GM23338 (cell line): ENCODE measurements around the gene SLC43A3. TPM values are rescaled to one million over a fixed set of nuclear protein-coding genes. Genes with fewer than 3 reads are reported as not detected.

Experiments
- polyA plus RNA-seq: library from polyadenylated mRNA; unstranded; fragments of >200 nt; fragmentation: Nextera tagmentation; extraction: Ambion mirVana; gene quantifications from 2 replicates; pipeline ENCODE4 v1.2.1, GENCODE V29; 2016
- small RNA-seq: library from RNA; depleted of rRNA; stranded (forward); fragments of <200 nt; gene quantifications from one replicate; pipeline ENCODE3, GENCODE V24; 2014; ENCODE audit warnings: low replicate concordance
- total RNA-seq: library from RNA; depleted of rRNA; stranded (reverse); fragments of >200 nt; shearing (Covaris generic); gene quantifications from 2 replicates; pipeline ENCODE4 v1.2.3, GENCODE V29; 2014; rRNA removed

The SLC43A3 gene
- total and polyA plus RNA-seq, 2 experiments from 2014 or later = 14.3 to 24.8 TPM

Small RNAs within 50 kb of the gene (small RNA-seq; reads per million reads assigned to genes)
- not detected for gene RNA5SP341

Other genes with a start within 250 kb of the SLC43A3 start
- 1.4 and 1.5 TPM in 2 replicates for gene LRRC55, start 245.2 kb downstream of the SLC43A3 start, total RNA-seq
- gene LRRC55, start 245.2 kb downstream of the SLC43A3 start, polyA plus RNA-seq = 0.10 and 0.15 TPM in 2 replicates
- gene APLNR, start 189.9 kb downstream of the SLC43A3 start, total RNA-seq = 0.10 and 0.12 TPM in 2 replicates
- gene APLNR, start 189.9 kb downstream of the SLC43A3 start, polyA plus RNA-seq = not detected in 2 replicates
- 61.0 and 72.2 TPM in 2 replicates for gene TNKS1BP1, start 102.2 kb downstream of the SLC43A3 start, total RNA-seq
- 64.2 and 72.9 TPM in 2 replicates for gene TNKS1BP1, start 102.2 kb downstream of the SLC43A3 start, polyA plus RNA-seq
- 210 and 216 TPM in 2 replicates for gene SSRP1, start 91.2 kb downstream of the SLC43A3 start, total RNA-seq
- 205 and 225 TPM in 2 replicates for gene SSRP1, start 91.2 kb downstream of the SLC43A3 start, polyA plus RNA-seq
- gene P2RX3, start 88.8 kb downstream of the SLC43A3 start, total RNA-seq = 0.35 TPM in 1 of 2 replicates, not detected in the other
- gene P2RX3, start 88.8 kb downstream of the SLC43A3 start, polyA plus RNA-seq = 0.15 and 0.23 TPM in 2 replicates
- gene PRG3, start 46.0 kb downstream of the SLC43A3 start, total RNA-seq = not detected in 2 replicates
- not detected in 2 replicates for gene PRG3, start 46.0 kb downstream of the SLC43A3 start, polyA plus RNA-seq
- not detected in 2 replicates for gene PRG2, start 36.5 kb downstream of the SLC43A3 start, total RNA-seq
- not detected in 2 replicates for gene PRG2, start 36.5 kb downstream of the SLC43A3 start, polyA plus RNA-seq
- 15.9 and 16.1 TPM in 2 replicates for gene RTN4RL2, start 33.4 kb upstream of the SLC43A3 start, total RNA-seq
- 13.1 and 13.9 TPM in 2 replicates for gene RTN4RL2, start 33.4 kb upstream of the SLC43A3 start, polyA plus RNA-seq
- gene SLC43A1, start 88.6 kb upstream of the SLC43A3 start, total RNA-seq = 49.7 and 49.8 TPM in 2 replicates
- gene SLC43A1, start 88.6 kb upstream of the SLC43A3 start, polyA plus RNA-seq = 19.6 and 19.7 TPM in 2 replicates
- 59.1 and 75.8 TPM in 2 replicates for gene TIMM10, start 103.6 kb upstream of the SLC43A3 start, total RNA-seq
- 193 and 194 TPM in 2 replicates for gene TIMM10, start 103.6 kb upstream of the SLC43A3 start, polyA plus RNA-seq
- 0.31 TPM in 1 of 2 replicates, not detected in the other for gene SMTNL1, start 110.5 kb upstream of the SLC43A3 start, total RNA-seq
- gene SMTNL1, start 110.5 kb upstream of the SLC43A3 start, polyA plus RNA-seq = 0.14 and 0.70 TPM in 2 replicates
- 42.2 and 52.0 TPM in 2 replicates for gene UBE2L6, start 140.6 kb upstream of the SLC43A3 start, total RNA-seq
- 46.0 and 46.5 TPM in 2 replicates for gene UBE2L6, start 140.6 kb upstream of the SLC43A3 start, polyA plus RNA-seq
- gene SERPING1, start 170.6 kb upstream of the SLC43A3 start, total RNA-seq = 40.8 and 42.3 TPM in 2 replicates
- gene SERPING1, start 170.6 kb upstream of the SLC43A3 start, polyA plus RNA-seq = 49.8 and 54.7 TPM in 2 replicates
- 0.82 TPM in 1 of 2 replicates, not detected in the other for gene YPEL4, start 222.8 kb upstream of the SLC43A3 start, total RNA-seq
- gene YPEL4, start 222.8 kb upstream of the SLC43A3 start, polyA plus RNA-seq = 1.1 and 1.2 TPM in 2 replicates
- gene CLP1, start 230.6 kb upstream of the SLC43A3 start, total RNA-seq = 25.2 and 25.4 TPM in 2 replicates
- 14.4 and 16.8 TPM in 2 replicates for gene CLP1, start 230.6 kb upstream of the SLC43A3 start, polyA plus RNA-seq
- 35.7 and 42.3 TPM in 2 replicates for gene ZDHHC5, start 241.0 kb upstream of the SLC43A3 start, total RNA-seq
- 15.7 and 16.9 TPM in 2 replicates for gene ZDHHC5, start 241.0 kb upstream of the SLC43A3 start, polyA plus RNA-seq